AG09309 (cell line): Measurements from ENCODE around the gene SDR42E1.

Experiments
- DNase-seq: peaks from one replicate; pipeline ENCODE4 v3.0.0-alpha.2; 2010; ENCODE audit warnings: low read depth
- H3K4me3 ChIP-seq: 2 replicates; pipeline ENCODE4 v1.5.1; 2011; ENCODE audit warnings: mild to moderate bottlenecking, low read depth, low read length, moderate library complexity; ENCODE audit not compliant: control insufficient read depth
- CTCF ChIP-seq: IDR thresholded peaks from 2 replicates; pipeline ENCODE4 v1.5.1; 2011; ENCODE audit warnings: mild to moderate bottlenecking, low read depth, low read length, inconsistent platforms; ENCODE audit not compliant: insufficient read depth, control insufficient read depth; ENCODE audit errors: missing control alignments

The SDR42E1 gene

GRCh38 chr16:82046541-82046940, 35.3 kb upstream of the SDR42E1 start:
- no peak for DNase-seq
- no peak for TF ChIP-seq CTCF

GRCh38 chr16:82045465-82045864, 34.2 kb upstream of the SDR42E1 start:
- no peak for TF ChIP-seq CTCF
- no peak overlapping the region for H3K4me3 ChIP-seq
- DNase-seq, result no peak

More at GRCh38 chr16:82046541-82046940, 35.3 kb upstream of the SDR42E1 start:
- no peak overlapping the region for H3K4me3 ChIP-seq

- no peak for DNase-seq
- no peak overlapping the region for H3K4me3 ChIP-seq
- TF ChIP-seq CTCF, result no peak
Measured at GRCh38 chr16:82044585-82044911, 33.3 kb upstream of the SDR42E1 start.

- TF ChIP-seq CTCF, result no peak
- peak; percentile 63 for DNase-seq
- no peak overlapping the region for H3K4me3 ChIP-seq
Measured at GRCh38 chr16:82043680-82044584, 32.7 kb upstream of the SDR42E1 start.

GRCh38 chr16:82042846-82043245, 31.6 kb upstream of the SDR42E1 start:
- no peak for DNase-seq
- H3K4me3 ChIP-seq, result no peak overlapping the region
- no peak for TF ChIP-seq CTCF

GRCh38 chr16:82042144-82042543, 30.9 kb upstream of the SDR42E1 start:
- H3K4me3 ChIP-seq, result no peak overlapping the region
- DNase-seq, result no peak
- no peak for TF ChIP-seq CTCF
